ENCODE data around the gene CLCF1.

Gene CLCF1

DNA sequence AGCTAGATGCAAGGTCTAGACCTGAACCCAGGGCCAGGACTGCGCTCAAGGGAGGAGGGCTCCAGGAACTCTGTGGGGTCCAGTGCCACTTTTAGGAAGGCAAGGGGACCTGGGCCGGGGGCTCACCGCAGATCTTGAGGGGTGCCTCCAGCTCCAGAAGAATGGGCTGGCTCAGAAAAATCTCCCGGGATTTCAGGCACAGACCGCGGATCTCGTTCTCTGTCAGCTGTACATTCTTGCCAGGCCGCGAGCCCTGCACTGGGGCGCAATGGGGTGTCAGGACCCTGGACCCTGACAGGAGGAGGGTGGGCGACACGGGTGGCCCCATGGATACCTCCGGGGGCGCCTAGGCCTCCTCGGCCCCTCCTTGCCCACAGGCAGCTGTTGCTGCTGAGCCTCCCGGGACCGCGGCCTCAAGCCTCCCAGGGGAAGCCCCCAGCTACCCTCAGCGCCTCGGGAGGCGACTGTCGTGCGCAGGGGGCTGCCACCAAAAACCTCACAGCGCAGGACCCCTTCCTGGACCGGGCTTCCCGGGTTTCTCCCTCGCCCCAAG lies 27.6 kb upstream of the CLCF1 start:
- ChIA-PET CTCF (interaction anchor here (0.7 to 42.5 kb wide), 34 partner anchors 8 to 214 kb away, joined by 3 to 1573 read pairs (median 6); partner anchors contain the start of genes AIP, CDK2AP2, CLCF1 and PITPNM1), POLR2A (interaction anchor here (0.5 to 1.7 kb wide), 9 partner anchors 9 to 545 kb away, joined by 3 to 22 read pairs (median 4); partner anchors contain the start of genes POLD4 and RAD9A)
- DNase-seq (ENCODE audit: extremely low spot score) = no peak
- TF ChIP-seq, protein P1, sequence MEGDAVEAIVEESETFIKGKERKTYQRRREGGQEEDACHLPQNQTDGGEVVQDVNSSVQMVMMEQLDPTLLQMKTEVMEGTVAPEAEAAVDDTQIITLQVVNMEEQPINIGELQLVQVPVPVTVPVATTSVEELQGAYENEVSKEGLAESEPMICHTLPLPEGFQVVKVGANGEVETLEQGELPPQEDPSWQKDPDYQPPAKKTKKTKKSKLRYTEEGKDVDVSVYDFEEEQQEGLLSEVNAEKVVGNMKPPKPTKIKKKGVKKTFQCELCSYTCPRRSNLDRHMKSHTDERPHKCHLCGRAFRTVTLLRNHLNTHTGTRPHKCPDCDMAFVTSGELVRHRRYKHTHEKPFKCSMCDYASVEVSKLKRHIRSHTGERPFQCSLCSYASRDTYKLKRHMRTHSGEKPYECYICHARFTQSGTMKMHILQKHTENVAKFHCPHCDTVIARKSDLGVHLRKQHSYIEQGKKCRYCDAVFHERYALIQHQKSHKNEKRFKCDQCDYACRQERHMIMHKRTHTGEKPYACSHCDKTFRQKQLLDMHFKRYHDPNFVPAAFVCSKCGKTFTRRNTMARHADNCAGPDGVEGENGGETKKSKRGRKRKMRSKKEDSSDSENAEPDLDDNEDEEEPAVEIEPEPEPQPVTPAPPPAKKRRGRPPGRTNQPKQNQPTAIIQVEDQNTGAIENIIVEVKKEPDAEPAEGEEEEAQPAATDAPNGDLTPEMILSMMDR (IDR thresholded peaks at IDR 0.05; ENCODE audit: control extremely low read depth, extremely low read depth, low read depth, missing control alignments) = no peak

- ChIA-PET CTCF (interaction anchor here (1.2 to 42.5 kb wide), 20 partner anchors 8 to 215 kb away, joined by 3 to 1573 read pairs (median 8); partner anchors contain the start of genes AIP, CDK2AP2, CLCF1 and PITPNM1), POLR2A (interaction anchor here (1.7 kb wide), 1 partner anchor 9 kb away, joined by 22 read pairs; the partner anchor contains the start of gene RAD9A)
- no peak for DNase-seq (ENCODE audit: extremely low spot score)
- TF ChIP-seq, protein P1 (IDR thresholded peaks at IDR 0.05; ENCODE audit: control extremely low read depth, extremely low read depth, low read depth, missing control alignments) = no peak
Observed at GRCh38 chr11:67400251-67400941, 27.0 kb upstream of the CLCF1 start.

DNA sequence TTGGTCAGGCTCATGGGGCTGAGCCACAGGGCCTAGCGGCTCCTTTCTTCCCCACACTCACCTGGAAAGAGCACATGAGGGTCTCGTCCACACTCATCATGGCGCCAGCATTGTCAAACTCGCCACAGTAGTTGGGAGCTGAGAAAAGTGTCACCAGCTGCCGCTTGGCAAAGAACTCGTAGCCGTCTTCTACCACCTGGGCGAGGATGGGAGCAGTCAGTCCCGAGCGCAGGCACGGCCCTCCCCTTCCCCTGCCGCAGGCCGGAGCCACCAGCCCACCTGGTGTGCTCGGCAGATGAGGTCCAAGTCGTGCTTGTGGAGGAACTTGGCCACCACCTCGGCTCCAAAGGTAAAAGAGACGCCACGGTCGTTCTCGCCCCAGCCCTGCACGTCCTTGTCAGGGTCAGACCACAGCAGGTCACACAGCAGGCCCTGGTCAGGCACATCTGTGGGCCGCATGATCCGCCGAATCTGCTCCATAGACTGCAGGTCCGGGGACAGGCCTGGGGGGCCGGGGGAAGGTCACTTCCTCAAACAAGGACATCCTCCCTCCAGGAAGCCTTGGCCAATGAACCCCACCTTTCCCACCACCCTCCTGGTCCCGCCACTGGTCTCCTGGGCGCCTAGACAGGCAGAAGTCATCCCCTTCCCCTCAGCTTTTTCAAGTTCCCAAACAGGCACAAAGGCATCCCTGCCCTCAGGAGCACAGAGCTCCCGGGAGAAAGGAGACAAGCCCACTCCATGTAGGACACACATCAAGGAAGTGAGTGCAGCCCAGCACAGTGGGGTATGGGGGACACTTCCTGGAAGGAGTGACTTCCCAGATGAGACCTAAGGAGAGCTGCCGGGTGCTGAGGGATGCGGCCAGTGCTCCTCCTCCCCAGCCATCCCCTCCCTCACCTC lies 25.5 kb upstream of the CLCF1 start:
- CTCF ChIA-PET = interaction anchor here (42.5 kb wide), 1 partner anchor 32 kb away, joined by 1573 read pairs; the partner anchor contains the start of genes CLCF1 and POLD4
- POLR2A ChIA-PET = no interaction called here
- TF ChIP-seq, protein P1 (IDR thresholded peaks at IDR 0.05; ENCODE audit: control extremely low read depth, extremely low read depth, low read depth, missing control alignments) = no peak
- DNase-seq (ENCODE audit: extremely low spot score) = no peak

GRCh38 chr11:67397986-67398660 lies 24.7 kb upstream of the CLCF1 start:
- ChIA-PET CTCF (interaction anchor here (42.5 kb wide), 1 partner anchor 31 kb away, joined by 1573 read pairs; the partner anchor contains the start of genes CLCF1 and POLD4), POLR2A (no interaction called here)
- no peak for DNase-seq (ENCODE audit: extremely low spot score)
- TF ChIP-seq, protein P1 (IDR thresholded peaks at IDR 0.05; ENCODE audit: control extremely low read depth, extremely low read depth, low read depth, missing control alignments) = no peak

DNA sequence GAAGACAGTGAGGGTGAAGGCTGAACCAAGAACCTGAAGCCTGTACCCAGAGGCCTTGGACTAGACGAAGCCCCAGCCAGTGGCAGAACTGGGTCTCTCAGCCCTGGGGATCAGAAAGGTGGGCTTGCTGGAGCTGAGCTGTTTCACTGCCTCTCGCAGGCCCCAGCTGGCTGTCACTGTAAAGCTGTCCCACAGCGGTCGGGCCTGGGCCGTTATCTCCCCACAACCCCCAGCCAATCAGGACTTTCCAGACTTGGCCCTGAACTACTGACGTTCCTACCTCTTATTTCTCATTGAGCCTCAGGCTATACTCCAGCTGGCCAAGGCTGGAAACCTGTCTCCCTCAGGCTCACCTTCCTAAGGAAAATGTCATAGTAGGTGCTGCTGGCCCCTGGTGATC lies 24.1 kb upstream of the CLCF1 start:
- ChIA-PET POLR2A (interaction anchor here (1.2 kb wide), 1 partner anchor 158 kb away, joined by 3 read pairs; no protein-coding TSS in a partner anchor), CTCF (interaction anchor here (42.5 kb wide), 1 partner anchor 31 kb away, joined by 1573 read pairs; the partner anchor contains the start of genes CLCF1 and POLD4)
- TF ChIP-seq, protein P1 (IDR thresholded peaks at IDR 0.05; ENCODE audit: control extremely low read depth, extremely low read depth, low read depth, missing control alignments) = no peak
- no peak for DNase-seq (ENCODE audit: extremely low spot score)

All from GM10248 (cell line).